Cerebellar cortex (tissue), 1 donor: ENCODE data around the gene IGSF9.
"Not testable (repeated sequence)": the region's sequence is repeated elsewhere in the genome, so short reads cannot be mapped to it uniquely, and the experiment has no call there.

Experiments used
- DNase-seq: peaks from one replicate; pipeline ENCODE4 v3.0.0-alpha.2; 2015; ENCODE audit warnings: low spot score

The IGSF9 gene

DNA sequence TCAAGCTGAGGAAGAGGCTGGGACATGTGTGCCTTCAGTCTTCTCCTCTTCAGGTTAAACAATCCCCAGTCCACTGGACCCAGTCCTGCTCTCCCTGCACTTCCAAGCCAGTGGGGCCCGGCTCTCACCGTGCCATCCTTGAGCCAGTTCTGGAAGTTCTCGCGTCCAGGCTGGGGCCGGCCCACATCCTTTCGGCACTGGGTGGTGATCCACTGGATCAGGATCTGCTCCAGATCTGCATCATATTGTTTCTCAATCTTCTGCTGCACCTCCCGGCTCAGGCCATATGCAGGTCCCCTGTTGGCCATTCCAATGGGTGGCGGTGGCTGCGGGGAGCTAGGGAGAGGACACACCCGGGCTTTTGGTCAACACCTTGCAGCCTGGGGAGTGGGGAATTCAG, 25.2 kb downstream of the IGSF9 start:
- no peak for DNase-seq

DNA sequence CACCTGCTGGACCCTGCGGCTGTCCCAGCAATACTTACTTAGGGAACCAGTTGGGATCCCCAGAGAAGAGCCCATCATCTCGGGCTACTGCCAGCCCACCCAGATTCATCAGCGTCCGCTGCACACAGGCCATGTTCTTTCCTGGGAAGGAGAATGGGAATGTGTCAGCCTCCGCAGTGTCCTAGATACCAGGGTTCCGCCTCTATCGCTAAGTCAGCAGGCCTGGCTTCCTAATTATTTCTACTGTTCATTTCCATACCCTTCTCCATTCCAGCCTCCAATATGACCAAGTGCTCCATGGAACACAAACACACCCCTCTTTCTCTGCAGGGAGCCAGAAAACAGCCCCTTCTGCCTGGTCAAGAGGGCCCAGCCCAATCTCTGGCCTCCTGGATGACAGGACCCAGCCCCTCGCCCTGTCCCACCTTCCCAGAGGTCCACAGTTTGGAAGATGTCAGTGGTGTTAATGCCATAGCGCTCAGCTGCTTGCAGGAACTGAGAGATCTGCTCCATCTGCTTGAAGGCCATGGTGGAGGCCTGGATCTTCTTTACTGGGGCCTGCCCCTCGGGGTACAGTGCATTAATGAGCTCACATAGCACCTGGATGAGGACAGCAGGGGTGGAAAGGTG, 26.1 kb downstream of the IGSF9 start:
- DNase-seq, result no peak

DNA sequence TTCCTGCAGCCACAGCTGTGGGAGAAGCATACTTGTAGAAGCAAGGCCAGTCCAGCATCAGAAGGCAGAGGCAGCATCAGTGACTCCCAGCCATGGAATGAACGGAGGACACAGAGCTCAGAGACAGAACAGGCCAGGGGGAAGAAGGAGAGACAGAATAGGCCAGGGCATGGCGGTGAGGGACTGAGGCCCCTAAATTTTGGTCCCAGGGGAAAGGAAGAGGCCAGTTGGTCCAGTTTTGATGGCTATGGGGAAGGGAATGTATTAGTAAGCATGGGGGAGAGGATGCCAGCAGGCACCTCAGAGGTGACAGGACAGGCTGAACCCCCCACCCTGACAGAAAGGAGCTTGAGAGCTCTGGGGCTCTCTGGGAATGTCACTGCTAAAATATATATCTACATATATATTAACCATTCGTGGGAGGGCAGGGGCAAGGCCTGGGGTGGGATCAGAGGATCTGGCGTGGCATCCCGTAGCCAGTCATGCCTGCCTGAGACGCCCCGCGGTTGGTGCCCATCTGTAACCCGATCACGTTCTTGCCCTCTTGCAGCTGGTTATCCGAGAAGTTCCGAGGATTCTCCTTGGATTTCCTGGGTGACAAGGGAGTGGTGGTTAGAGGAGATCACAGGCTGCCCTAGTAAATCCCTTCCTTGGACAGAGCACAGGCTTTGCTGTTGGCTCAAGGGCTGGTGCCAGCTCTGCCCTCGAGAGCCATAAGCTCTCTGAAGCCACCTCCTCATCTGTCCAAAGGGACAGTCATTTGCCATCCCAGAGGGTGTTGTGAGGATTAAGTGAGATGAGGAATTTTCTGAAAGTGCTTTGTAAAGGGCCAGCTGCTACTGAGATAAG, 26.8 kb downstream of the IGSF9 start:
- DNase-seq, result no peak

DNA sequence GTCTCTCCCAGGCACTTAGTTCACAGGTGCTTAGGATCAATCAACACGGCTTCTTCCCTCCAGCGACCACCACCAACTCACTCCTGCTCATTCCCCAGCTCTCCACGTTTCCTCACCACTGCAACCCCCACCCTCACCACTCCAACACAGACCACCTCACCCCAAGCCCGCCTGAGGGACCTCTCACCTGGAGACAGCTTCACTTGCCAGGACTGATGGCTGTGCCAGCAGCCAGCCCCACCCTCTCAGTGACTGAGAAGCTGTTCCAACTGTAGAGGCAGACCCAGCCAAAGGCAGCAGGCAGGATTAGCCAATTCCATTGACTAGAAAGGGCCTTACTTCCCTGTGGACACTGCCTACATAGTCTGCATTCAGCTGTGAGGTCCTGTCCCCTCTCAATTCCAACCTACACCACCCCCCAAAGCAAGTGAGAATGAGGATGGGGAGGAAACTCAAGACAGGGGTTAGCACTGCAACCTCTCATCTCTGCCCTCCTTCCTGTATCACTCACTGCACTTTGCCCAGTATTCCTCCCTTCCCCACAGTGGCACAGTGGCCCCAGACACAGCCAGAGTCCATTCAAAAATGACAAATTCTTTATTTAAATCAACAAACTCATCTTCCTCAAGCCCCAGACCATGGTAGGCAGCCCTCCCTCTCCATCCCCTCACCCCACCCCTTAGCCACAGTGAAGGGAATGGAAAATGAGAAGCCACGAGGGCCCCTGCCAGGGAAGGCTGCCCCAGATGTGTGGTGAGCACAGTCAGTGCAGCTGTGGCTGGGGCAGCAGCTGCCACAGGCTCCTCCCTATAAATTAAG, 27.7 kb downstream of the IGSF9 start:
- DNase-seq, result no peak

DNA sequence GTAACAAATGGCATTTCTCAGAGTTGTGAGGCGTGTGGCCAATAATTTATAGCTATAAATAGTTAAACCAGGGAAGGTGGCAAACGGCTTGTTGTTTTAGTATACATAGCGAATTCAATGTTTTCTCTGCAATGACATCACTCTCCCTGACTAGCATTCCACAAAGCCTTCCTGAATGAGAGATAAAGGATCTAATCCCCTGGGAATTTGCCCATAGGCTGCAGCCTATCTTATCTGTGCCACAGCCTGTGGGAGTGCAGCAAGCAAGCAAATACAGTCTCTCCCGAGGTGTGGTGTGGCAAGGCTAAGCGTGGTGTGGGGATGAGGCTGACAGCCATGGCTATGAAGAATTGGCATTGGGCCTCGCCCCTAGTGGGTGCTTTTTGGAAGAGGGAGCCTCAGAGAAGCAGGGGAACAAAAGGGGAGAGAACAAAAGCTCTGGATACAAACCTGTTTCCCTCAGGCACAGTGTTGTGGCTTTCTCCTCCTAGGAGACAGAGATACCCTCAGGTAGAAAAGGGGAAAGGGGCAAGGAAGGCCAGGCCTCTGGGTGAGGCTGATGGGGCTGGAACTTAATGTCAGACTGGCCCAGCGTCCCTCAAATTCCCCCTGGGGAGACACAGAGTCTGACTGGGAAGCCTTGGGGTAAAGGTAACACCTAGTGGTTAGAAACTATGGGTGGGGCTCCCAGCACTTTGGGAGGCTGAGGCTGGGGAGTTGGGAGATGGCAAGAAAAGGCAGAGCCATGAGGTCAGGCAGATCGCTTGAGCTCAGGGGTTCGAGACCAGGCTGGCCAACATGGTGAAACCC, 29.0 kb downstream of the IGSF9 start:
- peak; percentile 22 for DNase-seq

DNA sequence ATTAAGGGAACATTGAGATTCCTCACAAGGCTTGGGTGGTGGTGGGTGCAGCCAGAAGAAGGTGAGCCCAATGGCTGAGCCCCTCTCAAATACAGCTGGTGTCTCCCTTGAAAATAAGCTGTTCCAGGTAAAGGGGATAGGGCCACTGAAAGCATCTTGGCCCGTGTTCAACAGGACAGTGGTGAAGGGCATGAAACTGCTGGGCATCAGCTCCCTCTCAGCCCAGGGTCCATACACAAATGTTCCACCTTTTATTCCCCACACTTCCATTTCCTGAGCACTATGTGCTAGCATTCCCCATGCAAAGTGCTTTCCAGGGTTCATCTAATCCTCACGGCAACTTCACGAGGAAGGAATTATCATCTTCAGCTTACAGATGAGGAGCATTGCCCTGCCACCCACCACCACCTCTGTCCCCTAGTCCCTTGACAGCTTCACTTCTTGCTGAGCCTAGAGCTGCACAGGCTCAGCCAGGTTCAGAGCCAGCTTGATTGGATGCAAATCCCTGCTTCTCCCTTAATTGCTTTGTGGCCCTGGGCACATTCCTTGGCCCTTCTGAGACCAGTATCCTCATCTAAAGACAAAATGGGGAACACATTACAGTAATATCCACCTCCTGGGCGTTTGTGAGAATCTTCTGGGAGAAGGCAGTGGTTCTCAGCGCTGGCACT, 29.7 kb downstream of the IGSF9 start:
- no peak for DNase-seq

DNA sequence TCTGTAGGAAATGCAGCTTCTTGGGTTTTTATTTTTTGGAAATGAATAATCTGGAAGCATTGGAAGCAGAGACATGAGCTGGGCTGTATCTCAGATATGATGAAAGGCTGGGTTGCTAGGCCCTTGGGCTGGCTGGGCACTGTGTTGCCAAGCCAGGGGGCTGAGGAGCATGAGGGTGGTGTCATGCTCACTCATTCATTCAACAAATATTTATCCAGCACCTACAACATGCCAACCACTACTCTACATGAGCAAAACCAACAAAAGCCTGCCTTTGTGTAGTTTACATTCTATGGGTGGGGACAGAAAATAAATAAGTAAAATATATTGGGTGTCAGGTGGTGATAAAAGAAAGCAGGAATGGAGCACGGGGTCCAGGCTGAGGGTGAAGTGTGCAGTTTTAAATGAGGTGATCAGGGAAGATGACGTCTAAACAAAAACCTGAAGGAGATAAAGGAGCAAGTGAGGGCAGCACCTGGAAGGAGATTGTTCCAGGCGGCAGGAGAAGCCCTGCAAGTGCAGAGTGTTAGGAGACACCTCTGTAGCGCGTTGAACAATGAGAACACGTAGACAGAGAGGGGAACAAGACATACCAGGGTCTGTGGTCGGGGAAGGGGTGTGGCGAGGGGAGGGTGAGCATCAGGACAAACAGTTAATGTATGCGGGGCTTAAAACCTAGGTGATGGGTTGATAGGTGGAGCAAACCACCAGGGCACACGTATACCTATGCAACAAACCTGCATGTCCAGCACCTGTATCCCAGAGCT, 31.0 kb downstream of the IGSF9 start:
- DNase-seq, result no peak

DNA sequence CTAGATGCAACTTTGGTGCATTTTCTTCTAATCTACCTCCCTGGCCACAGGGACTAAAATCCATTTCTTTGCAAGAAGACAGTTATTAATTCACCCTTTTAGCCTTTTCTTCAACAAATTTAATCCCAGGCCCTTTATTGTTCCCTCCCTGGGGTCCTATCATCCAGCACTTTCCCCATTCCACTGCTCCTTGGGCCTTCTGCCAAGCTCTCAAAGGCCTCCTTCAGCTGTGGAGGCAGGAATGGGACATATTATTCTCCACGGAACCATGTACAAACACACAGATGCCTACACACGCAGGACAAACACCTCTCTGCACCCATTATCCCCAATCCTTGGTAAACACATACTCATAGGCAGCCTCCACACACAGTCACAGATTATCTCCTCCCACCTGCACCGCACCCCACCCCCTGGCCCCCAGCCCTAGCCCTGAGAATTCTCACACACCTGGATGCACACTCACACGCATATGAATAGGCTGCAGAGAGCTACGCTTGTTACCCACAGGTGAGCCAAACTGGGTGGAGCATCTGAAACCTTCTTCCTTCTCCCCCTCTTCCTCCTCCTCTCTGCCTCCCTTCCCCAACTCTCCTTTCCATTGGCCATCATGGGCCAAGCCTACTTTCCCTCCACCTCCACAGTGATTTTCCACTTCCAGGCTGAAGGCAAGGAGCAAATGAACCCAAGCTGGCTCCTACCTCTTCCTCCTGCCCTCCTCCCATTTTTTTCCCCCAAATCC, 31.8 kb downstream of the IGSF9 start:
- DNase-seq, result no peak

DNA sequence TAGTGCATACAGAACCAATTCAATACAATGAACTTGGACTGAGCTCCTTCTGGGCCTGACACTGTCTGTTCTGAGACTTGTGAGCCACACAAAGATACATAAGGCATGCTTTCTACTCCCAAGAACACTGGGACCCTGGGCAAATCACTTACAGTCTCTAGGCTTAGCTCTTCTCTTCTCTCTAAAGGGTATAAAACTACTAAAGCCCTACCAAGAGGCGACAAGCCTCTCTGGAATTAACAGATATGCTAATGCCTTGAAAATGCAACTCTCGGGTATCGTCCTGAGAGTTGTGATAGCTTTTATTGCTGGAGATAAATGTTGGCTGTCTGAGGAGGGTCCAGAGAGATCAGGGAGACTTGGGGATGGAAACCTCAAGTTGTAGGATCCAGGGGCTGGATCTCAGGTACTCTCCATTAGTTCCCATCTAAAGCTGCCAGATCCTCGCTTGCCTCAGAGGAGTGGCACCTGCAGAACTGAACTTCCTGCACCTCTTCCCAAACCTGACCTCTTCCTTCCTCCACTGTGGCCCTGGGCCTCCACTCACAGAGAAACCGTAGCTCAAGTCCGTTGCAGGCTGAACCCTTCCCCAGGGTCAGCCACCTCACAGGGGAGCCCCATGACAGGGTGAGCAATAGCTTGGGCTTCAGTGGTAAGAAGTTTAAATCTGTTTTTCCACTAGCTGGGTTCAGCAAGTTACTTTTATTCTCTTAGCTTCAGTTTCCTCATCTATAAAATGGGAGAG, 33.9 kb downstream of the IGSF9 start:
- no peak for DNase-seq

DNA sequence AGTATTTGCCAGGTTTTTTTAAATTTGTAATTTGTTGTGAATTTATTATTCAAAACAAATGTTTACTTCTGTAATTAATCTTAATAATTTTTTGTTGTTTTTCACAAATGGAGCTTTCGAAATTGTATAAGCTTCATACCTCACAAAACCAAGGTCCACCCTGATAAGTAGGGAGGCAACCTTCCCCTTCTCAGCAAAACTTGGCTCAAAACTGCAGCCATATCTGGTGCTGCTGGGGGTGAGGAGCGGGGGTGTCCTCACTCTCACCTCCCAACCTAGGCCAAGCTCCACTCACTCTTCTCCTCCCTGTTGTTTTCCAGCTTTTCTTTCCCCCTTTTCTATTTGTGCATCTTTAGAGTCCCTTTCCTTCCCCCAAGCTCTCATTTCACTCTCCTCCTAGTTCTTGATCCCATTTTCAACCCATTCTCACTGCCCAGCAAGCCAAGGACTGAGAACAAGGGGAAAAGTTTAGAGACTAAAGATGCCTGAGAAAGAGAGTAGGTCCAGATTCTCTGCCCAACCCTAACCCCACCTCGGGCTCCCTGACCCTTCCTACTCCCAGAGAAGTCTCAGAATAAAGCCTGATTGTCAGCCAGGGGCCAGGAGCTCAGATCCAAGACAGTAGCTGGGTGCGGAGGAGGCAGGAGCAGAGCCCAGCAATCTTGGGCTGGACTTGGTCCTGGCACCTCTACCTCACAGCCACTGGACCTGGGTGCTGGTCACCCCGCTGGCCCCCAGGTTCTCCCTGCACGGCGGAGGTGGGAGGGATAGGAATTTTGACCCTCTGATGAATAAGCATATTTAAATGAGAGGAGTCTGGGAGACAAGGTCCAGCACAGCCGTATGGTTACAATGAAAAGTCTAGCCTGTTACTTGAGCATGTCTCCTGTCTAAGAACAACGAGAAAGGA, 37.1 kb downstream of the IGSF9 start:
- no peak for DNase-seq

DNA sequence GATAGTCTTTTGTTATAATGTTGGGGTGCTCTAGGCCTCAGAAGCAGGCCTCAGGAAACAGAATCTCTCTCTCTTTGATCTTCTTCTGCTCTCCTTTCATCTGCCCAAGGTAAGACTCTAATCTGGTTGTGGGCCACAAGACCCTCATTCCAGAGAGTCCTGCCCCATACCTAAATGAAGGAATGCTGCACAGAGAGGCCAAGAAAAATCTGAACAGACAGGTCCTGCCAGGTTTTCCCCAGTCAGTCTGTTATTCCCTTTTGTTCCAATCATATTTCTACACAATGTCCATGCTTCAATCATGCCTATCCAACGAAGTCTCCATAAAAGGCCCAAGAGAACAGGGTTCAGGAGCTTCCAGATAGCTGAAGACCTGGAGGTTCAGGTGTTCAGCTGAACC, 38.5 kb downstream of the IGSF9 start:
- no peak for DNase-seq

DNA sequence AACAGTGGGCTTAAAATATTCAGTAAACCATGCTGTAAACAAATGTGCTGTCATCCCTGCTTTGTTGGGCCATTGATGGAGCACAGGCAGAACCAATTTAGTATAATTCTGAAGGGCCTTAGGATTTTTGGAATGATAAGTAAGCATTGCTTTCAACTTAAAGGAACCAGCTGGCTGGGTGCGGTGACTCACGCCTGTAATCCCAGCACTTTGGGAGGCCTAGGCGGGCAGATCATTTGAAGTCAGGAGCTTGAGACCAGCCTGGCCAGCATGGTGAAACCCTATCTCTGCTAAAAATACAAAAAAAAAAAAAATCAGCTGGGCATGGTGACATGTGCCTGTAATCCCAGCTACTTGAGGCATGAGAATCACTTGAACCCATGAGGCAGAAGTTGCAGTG, 41.4 kb downstream of the IGSF9 start:
- not testable (repeated sequence) for DNase-seq

DNA sequence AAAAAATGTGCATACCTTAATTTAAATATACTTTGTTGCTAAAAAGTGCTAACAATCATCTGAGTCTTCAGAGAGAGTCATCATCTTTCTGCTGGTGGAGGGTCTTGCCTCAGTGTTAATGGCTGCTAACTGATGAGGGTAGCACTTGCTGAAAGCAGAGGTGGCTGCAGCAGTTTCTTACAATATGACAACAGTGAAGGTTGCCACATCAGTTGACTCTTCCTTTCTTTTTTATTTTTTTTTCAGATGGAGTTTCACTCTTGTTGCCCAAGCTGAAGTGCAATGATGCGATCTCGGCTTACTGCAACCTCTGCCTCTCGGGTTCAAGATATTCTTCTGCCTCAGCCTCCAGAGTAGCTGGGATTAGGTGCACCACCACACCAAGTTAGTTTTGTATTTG, 42.9 kb downstream of the IGSF9 start:
- no peak for DNase-seq

DNA sequence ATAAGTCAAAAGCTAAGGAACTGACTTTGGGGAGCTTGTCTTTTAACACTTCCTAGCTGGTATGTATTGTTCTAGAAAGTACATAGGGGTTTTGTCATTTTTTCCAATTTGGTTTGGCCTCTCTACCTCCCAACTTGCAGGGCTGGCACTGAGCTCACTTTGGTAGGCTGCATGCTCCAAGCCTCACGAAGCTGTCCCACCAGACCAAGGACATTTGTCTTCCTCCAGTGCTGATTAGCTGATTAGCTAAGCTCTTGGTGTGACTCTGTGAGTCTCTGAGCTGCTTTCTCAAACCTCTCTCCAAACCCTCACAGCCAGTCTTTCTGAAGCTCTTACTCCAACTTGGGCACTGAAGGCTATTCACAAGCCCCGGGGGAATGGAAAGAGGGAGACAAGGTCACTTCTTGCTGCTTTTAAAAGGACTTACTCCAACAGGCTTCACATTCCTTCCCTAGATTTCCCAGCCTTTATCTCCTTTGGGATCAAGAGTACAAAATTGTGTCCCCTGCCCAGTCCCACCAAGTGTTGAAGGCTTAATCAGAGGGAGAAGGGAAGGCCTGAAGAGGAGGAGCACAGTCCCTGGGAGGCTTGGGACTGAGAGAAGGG, 44.6 kb downstream of the IGSF9 start:
- no peak for DNase-seq

DNA sequence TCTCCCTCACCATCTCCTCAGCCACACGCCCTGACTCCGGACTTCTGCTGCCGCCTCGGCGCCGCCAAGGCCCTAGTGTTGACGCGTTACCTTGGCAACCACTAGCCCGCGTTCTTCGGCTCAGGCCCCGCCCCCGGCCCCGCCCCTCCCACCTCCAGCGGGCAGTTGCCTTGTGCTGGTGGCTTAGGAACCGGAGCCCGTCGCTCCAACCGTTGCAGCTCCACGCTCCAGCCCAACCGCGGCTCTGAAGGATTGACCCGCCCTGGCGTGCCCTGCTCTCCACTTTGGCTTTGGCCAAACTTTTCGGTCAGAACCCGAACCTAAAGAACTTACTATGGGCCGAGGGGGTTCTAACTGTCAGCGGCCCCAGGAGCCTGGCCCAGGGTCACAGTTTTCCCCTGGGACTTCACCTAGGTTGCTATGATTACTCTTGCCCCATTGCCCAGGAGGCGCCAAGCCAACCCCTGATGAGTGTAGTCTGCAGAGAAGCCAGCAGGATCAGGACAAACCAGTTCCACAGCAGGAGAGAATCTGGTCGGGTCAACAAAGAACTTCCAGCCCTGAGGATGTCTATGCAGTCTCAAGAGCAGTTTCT, 45.2 kb downstream of the IGSF9 start, which contains the start of gene CFAP45:
CFAP45 (minus strand) TSS at position 80 of the 595 bp plus-strand sequence; CDS start at position 13, 67 bp downstream.
- no peak for DNase-seq

DNA sequence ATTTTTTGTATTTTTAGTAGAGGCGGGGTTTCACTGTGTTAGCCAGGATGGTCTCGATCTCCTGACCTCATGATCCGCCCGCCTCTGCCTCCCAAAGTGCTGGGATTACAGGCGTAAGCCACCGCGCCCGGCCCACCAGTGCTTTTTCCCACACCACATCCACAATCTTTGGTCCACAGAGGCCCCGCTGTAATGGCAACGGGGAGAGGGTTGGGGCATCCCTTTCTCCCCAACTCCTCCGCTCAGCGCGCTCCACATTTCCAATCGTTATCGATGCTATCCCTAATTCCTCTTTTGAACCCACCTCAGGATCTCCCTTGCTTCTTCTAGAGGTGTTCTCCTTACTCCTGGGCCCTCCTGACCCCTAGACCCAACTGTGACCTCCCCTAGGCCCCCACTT, 45.8 kb downstream of the IGSF9 start:
- not testable (repeated sequence) for DNase-seq

DNA sequence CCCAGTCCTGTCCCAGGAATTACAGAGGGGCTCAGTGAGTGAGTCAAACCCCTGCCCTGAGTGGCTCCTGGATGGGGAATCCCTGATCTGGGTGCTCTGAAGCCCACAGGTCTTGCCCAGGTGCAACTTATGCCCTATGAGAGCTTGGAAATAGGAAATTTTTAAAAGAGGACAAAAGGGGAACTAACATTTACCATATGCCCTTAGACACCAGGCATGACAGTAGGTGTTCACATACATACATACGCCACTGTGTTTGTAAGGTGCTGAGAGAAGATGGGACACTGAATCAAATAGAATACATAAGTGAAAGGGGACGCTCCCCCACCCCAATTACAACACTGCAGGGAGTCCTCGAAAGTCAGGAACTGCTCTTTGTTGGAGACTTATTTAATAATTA, 46.9 kb downstream of the IGSF9 start:
- no peak for DNase-seq
